ENCODE measurements around the gene KCNIP1. TPM values are rescaled to one million over a fixed set of nuclear protein-coding genes. Genes with fewer than 3 reads are reported as not detected.

KCNIP1 gene
- total RNA-seq, 1 donor from 2014 or later, result 5.3 TPM

DNA sequence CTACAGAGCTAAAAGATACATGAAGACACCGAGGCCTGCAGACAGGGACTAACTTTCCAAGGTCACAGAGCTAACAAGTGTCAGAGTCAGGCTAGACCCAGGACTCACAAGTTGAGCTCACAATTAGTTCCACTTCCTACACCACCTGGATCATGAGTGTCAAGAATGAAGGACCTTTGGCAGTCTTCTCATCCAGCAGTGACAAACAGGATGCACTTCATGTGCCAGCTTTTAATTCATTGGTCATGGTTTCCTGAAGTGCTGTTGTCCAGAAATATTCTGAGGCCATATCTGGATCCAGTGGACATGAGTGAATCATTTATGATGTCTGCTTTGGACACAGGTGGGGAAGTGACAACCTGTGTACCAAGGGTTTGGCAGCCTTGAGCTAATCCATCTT is 77.4 kb downstream of the KCNIP1 start:
- no peaks in the 10 kb centered on the region for H3K36me3 Mint-ChIP-seq
- peaks cover 29% of the 10 kb centered on the region for H3K4me1 Mint-ChIP-seq (ENCODE audit: unreplicated experiment)
- peaks cover 5% of the 10 kb centered on the region for H3K9me3 Mint-ChIP-seq
- no peak overlapping the region for H3K27ac Mint-ChIP-seq
- H3K4me3 Mint-ChIP-seq, result no peak overlapping the region
- TF ChIP-seq, protein P1, sequence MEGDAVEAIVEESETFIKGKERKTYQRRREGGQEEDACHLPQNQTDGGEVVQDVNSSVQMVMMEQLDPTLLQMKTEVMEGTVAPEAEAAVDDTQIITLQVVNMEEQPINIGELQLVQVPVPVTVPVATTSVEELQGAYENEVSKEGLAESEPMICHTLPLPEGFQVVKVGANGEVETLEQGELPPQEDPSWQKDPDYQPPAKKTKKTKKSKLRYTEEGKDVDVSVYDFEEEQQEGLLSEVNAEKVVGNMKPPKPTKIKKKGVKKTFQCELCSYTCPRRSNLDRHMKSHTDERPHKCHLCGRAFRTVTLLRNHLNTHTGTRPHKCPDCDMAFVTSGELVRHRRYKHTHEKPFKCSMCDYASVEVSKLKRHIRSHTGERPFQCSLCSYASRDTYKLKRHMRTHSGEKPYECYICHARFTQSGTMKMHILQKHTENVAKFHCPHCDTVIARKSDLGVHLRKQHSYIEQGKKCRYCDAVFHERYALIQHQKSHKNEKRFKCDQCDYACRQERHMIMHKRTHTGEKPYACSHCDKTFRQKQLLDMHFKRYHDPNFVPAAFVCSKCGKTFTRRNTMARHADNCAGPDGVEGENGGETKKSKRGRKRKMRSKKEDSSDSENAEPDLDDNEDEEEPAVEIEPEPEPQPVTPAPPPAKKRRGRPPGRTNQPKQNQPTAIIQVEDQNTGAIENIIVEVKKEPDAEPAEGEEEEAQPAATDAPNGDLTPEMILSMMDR (conservative IDR thresholded peaks at IDR 0.05), result no peak
- no peak for DNase-seq (ENCODE audit: extremely low spot score, unreplicated experiment)
- peaks cover 50% of the 10 kb centered on the region for H3K27me3 Mint-ChIP-seq

DNA sequence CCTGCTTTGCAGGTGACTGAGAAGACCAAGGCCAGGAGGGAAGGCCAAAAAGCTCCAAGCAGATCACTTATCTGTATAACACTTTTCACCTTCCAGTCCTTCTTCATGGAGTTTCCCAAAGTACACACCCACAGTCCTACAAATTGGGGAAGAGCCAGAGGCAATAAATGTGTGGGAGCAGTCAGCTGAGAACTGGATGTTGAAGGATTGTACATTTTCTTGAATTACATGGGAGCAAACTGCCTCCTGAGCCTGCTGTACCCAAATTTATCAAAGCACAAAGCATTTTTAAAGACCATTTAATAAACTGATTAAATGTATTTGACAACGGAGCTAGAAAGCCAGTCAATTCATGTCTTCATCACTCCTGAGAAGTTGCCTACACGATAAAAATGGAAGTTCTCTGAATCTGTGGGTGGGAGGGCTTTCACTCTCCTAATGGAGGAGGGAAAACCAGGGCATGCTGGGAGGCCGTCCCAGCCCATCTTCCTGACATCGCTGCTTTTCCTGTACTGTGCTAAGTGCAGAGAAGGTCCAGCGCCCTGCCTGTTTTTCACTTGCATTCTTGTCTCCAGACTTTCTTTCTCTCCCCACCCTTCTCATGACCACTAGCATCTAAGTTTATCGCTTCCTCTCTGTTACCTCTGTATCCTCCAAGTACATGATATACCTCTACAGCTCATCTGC is 79.0 kb downstream of the KCNIP1 start:
- Mint-ChIP-seq H3K4me1 (ENCODE audit: unreplicated experiment) (peaks cover 18% of the 10 kb centered on the region), H3K27ac (no peak overlapping the region), H3K27me3 (peaks cover 54% of the 10 kb centered on the region), H3K4me3 (no peak overlapping the region), H3K9me3 (peaks cover 5% of the 10 kb centered on the region), H3K36me3 (no peaks in the 10 kb centered on the region)
- no peak for DNase-seq (ENCODE audit: extremely low spot score, unreplicated experiment)
- TF ChIP-seq, protein P1 (conservative IDR thresholded peaks at IDR 0.05), result no peak

DNA sequence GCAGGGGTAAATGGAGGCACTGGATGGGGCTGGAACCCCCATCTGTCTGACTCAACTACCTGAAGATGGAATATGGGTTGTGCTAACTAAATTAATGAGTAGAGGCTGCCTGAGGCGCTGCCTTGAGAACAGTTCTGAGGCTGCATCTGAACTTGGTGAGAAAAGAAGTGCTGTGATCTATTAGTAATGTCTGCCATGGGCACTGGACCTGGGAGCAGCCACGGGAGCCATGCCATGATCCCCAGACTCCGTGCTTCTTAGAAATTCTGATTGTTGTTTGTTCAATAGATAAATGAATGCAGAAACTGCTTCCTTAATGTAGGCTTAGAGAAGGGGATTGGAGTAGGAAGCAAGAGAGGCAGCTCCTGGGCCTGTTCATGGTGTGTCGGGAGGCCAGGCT is 80.2 kb downstream of the KCNIP1 start:
- DNase-seq (ENCODE audit: extremely low spot score, unreplicated experiment), result no peak
- Mint-ChIP-seq H3K9me3 (peaks cover 5% of the 10 kb centered on the region), H3K4me1 (ENCODE audit: unreplicated experiment) (peaks cover 18% of the 10 kb centered on the region), H3K4me3 (peak overlapping the region; percentile 3), H3K27me3 (peaks cover 46% of the 10 kb centered on the region), H3K27ac (peak overlapping the region; percentile 14), H3K36me3 (no peaks in the 10 kb centered on the region)
- TF ChIP-seq, protein P1 (conservative IDR thresholded peaks at IDR 0.05), result no peak

DNA sequence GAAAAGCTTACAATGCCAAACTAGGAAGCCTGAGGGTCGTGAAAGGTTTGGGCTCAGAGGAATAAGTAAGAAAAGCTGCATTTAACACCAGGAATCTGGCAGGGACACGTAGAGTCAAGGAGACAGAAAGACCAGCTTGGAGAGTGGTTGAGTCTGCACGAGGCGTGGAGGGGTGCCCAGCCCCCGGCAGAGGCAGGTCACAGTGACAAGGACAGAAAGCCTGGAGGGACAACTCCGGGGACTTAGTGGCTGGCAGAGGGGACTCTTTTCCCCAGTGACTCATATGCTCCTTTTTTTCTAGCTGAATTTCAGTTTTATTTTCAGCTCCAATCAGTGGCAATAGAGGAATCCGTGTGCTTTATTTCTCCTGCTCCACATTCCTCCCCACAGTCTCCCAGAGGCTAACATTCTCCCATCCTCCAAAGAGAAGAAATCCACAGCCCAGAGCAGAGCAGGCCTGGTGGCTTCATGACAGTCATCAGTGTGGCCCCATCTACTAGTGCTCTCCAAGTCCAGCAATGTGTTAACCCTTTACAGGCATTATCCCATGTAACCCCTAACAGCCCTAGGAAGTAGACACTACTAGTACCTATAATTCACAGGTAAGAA is 80.7 kb downstream of the KCNIP1 start:
- TF ChIP-seq, protein P1 (conservative IDR thresholded peaks at IDR 0.05), result no peak

DNA sequence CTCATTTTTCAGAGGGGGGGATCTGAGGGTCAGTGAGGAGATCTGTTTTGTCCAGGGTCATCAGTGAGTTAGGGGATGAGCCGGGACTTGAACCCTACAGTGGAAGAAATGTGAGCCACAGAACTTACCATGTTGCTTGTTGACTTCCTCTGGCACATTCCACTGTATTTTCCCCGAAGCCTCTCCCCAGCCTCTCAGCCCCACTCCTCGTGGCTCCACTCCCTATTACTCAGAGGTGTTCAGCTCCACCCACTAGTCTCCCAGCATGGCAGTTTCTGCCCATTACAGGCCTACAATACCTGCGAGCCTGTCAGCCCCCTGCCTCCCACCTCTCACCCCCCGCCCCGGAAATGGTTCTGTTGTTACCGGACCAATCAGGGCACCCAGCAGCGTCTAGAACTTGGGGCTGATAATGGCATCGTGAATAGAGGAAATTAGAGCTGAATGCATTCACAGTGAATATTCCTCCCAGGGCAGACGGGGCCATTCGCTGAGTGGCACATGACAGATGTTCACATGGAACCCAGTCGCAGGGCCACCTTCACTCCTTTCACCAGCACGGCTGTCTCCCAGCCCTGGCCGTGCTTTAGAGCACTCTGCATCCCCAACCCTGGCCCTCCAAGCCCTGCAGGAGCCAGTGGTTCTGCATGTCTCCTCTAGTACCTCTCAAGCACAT is 81.6 kb downstream of the KCNIP1 start:
- H3K36me3 Mint-ChIP-seq, result no peaks in the 10 kb centered on the region
- H3K4me1 Mint-ChIP-seq (ENCODE audit: unreplicated experiment), result peaks cover 12% of the 10 kb centered on the region
- peaks cover 46% of the 10 kb centered on the region for H3K27me3 Mint-ChIP-seq
- TF ChIP-seq, protein P1 (conservative IDR thresholded peaks at IDR 0.05), result no peak
- peaks cover 5% of the 10 kb centered on the region for H3K9me3 Mint-ChIP-seq
- H3K27ac Mint-ChIP-seq, result no peak overlapping the region
- H3K4me3 Mint-ChIP-seq, result no peak overlapping the region
- no peak for DNase-seq (ENCODE audit: extremely low spot score, unreplicated experiment)

More for the DNA sequence above, 80.7 kb downstream of the KCNIP1 start:
- peak overlapping the region; percentile 3 for H3K4me3 Mint-ChIP-seq
- H3K9me3 Mint-ChIP-seq, result peaks cover 5% of the 10 kb centered on the region
- peaks cover 15% of the 10 kb centered on the region for H3K4me1 Mint-ChIP-seq (ENCODE audit: unreplicated experiment)
- peak overlapping the region; percentile 14 for H3K27ac Mint-ChIP-seq
- DNase-seq (ENCODE audit: extremely low spot score, unreplicated experiment), result no peak
- H3K27me3 Mint-ChIP-seq, result peaks cover 43% of the 10 kb centered on the region
- H3K36me3 Mint-ChIP-seq, result no peaks in the 10 kb centered on the region

Data from type B pancreatic cell (in vitro differentiated cells).